GM18868 (cell line): ENCODE results near the gene CCL26.
"Not testable (repeated sequence)": the region's sequence is repeated elsewhere in the genome, so short reads cannot be mapped to it uniquely, and the experiment has no call there.

ENCODE experiments used
- ATAC-seq: cut with Tn5 transposase; IDR thresholded peaks from one replicate; pipeline ENCODE4 v1.9.1; 2021; ENCODE audit warnings: mild to moderate bottlenecking, moderate library complexity; ENCODE audit not compliant: unreplicated experiment

Gene CCL26

DNA sequence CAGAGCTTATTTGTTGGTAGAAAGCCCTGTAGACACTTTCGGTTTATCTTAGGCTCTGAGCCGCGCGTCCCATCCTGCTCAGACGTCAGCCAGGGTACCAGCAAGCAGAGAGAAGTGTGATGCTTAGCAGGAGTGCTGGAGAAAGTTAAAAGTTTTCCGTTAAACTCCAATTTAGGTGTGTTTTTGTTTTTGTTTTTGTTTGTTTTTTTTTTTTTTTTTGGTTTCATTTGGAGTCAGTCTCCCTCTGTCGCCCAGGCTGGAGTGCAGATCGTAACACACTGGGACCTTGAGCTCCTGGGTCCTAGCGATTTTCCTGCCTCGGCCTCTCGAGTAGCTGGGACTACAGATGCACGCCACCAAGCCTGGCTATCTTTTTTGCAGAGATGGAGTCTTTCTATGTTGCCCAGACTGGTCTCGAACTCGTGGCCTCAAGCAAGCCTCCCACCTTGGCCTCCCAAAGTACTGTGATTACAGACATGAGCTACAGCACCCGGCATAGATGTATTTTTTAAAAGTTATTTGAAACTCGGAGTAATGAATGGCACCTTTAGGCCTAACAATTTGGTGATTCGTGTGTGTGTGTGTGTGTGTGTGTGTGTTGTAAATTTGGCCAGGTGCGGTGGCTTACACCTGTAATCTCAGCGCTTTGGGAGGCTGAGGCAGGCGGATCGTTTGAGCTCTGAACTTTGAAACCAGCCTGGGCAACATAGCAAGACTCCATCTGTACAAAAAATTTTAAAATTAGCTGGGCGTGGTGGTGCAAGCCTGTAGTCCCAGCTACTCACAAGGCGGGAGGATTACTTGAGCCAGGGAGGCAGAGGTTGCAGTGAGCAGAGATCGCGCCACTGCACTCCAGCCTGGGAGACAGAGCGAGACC is 32.0 kb downstream of the CCL26 start:
- ATAC-seq: peak; percentile 29

DNA sequence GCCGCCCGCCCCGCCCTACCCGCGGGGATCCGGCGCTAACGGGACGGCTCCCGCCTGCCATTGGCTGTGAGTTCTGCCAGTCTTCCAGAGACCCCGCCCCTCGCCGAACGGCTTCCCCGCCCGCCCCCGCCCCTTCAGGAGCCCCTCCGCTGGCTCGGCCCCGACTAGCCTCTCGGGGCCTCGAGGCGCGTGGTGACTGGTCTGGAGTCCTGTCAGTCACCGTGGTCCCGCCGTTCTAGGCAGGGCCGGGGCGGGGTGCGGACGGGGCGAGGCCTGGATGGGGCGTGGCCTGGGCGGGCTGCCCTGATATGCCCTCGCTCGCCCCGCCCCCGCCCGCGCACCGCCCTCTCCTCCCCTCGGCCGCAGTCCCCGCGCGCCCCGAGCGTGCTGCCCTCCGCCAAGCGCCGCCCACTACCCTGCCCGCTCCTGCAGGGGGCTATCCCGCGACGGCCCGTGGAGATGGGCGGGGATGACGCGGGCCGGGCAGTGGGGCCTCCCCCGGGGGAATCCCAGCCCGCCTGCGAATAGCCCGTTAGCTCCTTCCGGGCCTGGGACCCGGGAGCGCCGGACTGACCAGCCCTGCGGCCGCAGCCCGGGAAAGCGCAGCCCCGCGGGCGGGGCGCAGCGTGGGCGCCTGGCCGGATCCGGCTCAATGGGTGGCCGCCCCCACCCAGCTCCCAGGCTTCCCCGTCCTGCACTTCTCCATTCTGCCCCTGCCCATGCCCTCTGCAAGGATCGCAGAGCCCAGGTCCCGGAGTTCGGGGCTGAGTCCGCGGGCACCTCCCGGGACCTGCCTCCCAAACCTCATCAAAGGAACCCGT is 32.8 kb downstream of the CCL26 start:
- ATAC-seq: peak; percentile 93

DNA sequence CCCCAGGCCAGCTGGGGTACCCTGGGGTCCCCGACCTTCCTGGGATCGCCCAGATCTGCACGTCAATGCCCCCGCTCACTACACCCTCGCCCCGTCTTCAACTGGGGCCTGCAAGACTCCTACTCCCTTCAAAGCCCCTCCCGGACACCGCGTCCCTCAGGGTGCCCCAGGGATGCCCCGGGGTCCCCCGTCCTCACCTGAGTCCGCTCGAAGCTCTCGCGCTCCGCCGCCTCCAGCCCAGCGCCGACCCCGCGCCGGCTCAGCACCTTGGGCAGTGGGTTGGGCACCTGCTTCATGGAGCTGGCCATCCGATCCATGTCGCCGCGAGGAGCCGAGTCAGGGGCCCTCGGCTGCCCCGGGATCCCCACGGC is 33.4 kb downstream of the CCL26 start, which contains the start of gene HIP1:
TSS of gene HIP1 (minus strand) at position 338 of the 371 bp plus-strand sequence. CDS start at position 317, 21 bp downstream.
- peak; percentile 9 for ATAC-seq

DNA sequence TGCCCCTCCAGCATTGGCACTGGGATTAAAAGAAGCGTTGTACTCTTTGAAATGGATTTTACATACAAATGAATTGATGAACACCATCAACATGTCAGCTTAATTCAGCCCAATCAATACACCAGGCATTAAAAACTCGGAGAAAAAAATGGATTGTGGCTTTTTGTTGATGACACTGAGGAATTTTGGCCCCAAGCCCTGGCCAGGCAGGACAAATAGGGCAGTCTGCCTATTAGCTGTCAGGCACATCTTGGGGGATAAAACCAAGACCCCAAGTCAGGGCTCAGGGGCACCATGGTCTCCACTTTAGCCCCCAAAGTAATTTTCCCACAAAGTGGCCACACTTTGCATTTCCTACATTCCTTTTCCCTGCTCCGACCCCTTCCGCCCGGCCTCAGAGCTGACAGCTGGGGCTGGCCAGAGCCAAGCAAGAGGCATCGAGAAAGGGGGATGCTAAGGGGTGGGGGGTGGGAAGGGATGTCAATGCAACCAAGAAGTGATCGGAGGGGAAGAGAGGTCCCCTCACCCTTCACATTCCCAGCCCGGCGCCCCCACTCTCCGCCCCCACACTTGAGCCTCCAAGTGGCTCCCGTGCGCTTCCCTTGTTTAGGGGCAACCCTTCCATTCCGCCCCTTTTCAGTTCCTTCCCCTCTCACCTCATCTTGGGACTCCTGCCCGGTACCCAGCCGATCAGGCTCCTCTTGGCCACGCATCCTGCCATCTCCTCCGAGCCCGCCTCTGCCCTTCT is 34.0 kb downstream of the CCL26 start:
- ATAC-seq: no peak

DNA sequence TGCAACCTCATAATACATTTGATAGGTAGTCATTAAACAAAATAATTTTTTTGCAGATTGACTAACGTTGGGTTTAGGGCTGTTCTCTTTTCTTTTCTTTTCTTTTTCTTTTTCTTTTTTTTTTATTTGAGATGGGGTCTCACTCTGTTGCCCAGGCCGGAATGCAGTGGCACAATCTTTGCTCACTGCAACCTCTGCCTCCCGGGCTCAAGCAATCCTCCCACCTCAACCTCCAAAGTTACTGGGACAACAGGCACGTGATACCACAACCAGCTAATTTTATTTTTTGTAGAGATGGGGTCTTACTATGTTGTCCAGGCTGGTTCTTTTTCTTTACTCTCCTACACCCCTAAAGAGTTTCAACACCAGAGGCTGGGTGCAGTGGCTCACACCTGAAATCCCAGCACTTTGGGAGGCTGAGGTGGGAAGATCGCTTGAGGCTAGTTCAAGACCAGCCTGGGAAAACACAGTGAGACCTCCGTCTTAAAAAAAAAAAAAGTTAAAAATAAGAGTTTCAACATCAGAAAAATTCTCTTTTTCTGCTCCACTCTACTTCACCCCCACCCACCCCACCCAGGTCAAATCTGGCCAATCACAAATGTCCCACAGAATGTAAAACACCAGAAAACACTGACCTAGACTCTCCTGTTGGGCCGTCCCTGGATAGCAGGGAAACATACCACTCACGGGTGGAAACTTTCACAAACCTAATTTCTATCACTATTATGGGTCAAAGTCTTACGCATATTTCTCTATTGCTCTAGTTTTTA is 36.2 kb downstream of the CCL26 start:
- no peak for ATAC-seq

DNA sequence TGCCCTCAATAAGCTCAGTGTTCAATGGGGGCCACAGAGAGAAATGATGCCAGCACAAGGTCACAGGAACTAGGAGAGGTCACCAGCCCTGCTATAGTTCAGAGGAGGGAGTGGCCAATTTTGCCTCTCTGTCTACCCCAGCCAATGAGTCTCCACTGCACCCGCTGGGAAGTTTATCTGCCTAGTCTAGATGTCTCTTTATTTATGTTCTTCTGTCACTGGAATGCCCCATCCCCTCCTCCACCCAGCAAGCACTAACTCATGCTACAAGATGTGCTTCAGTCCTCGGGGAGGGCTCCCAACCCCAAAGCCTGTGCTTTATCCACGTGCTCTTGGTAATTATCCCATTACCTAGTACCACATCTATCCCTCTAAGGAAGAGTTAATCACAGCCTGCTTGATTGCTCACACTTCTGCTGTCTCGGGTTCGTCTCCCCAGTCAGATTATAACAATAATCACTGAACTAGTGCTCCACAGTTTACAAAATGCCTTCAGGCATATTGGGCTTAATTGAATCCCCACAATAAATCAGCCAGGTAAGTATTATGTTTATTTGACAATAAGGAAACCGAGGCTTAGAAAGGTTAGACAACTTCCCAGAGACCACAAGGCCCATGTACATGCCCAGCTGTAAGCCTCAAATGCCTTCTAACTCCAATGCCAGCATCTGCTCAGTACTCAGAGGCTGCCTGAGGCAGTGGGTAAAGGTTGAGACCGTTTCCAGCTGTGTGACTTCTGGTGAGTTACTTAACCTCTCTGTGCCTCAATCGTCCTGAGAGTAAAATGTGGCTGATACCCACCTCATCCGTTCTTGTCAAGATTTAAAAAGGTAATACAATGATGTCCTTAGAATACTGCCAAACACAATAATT is 37.2 kb downstream of the CCL26 start:
- ATAC-seq: no peak

DNA sequence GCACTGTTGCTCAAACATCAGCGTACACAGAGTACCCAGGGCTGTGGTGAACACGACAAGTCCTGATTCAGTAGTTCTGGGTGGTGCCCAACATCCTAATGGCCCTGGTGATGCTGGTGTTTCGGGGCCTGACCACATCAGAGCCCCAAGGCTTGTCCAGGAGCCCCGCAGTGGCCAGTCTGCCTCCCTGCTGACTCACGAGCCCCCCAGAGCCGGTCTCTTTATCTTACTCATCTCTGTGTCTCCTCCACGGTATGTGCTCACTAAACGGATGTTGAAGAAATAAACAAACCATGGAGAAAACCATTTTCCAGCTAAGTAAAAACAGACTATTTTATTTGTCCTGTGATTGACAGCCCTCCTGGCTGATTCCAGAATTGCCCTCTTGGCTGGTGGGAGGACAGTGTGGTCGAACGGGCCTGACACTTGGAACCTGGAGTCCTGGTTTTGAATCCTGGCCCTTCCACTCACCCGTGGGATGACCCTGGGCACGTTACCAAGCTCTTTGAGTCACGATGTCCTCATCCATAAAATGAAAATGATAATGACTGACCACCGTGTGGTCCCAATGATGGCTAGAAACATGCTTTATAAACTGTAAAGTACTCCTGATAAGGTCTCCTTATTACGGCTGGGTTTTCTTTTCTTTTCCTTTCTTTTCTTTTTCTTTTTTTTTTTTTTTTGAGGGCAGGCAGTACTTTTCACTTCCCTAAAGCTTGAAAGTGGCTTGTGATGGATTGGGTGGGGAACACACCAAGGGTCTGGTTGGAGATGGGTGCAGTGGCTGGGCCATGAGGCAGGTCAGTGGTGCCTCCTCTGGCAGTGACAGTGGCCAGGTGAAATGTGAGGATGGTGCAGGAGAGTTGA is 39.0 kb downstream of the CCL26 start:
- ATAC-seq: no peak

DNA sequence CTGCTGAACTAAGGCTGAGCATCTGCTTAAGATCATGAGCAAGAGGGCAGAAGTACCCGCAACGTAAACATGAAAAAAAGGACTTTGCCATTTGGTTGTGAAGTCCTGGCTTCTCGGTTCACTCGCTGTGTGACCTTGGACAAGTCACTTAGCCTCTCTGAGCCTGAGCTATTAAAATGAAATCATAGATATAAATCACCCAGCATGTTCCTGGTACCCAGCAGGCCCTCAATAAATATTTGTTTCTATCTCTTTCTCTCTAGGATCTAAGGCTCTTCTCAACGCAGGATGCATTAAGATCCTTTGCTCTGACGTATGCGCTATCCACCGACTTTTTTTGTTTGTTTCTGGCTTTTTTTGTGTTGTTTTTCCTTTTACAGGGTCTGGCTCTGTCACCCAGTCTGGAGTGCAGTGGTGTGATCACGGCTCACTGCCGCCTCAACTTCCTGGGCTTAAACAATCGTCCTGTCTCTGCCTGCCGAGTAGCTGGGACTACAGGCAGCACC is 39.9 kb downstream of the CCL26 start:
- no peak for ATAC-seq

DNA sequence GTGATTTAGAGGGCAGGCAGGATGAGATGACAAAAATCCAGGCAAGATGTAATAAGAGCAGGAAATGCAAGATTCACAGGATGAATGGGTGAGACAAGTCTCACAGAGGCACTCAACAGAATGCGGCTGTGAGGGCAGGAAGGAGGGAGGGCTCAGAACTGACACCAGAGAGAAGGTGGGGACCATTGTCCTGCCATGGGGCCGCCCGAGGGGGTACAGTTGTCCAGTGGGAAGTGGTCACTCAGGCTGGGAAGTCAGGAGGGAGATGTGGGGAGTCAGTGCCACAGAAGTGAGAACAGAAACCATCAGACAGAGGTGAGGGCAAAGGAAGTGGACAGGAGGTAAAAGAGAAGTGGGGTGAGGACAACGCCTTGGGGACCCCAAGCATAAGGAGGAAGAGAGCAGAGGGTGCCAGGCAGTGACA is 42.1 kb downstream of the CCL26 start:
- ATAC-seq: no peak

DNA sequence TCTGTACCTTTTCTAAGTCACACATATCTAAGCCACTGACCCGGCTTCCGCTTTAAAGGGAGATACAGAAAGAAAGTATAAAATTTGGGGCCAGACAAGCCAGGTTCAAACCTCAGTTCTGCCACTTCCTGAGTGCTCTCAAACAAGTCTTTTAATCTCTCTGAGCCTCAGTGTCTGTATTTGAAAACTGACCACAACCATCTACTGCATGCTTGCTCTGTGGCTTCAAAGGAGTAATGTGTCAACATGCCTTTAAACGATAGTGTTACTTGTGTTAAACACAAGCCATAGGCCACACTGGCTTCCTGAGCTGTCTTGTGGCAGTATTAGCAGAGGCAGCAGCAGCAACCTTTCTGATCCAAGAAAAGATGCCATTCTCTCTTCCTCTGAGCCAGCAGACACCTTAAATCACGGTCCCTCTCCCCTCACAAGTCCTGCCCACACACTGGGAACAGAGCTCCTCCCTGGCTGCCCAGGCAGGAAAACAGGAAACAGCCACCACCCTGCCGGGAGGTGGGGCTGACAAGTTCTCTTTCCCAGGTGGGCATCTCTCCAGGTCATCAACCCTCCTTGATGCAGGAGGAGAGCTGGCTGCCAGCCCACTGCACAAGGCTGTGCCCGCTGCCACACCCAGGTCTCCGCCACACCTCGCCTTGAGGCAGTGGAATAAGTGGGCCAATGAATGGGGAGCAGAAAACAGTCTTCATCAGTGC is 44.0 kb downstream of the CCL26 start:
- no peak for ATAC-seq

DNA sequence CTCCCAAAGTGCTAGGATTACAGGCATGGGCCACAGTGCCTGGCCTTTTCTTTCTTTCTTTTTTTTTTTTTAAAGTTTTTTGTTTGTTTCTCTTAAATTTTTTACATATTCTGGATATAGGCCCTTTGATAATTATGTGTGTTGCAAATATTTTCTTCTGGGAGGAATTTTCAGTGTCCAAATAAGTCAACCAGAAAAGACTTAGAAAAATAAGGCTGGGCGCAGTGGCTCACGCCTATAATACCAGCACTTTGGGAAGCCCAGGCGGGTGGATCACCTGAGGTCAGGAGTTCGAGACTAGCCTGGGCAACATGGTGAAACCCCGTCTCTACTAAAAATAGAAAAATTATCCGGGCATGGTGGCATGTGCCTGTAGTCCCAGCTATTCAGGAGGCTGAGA is 44.7 kb downstream of the CCL26 start:
- not testable (repeated sequence) for ATAC-seq

DNA sequence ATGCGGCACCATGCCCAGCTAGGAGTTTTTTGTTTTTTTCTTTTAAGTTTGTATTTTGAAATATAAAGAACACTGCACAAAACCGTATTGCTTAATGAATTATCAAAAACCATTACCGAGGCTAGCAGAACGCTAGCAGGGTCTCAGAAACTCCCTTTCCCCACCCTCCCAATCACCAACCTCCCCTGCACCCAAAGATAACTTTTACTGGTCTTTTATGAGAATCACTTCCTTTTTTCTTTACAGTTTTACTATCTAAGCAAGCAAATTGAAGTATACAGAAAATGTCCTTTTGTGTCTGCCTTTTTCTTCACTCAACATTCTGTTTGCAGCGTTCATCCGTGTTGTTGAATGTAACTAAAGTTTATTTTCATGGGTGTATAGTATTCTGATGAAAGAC is 46.7 kb downstream of the CCL26 start:
- ATAC-seq: no peak

DNA sequence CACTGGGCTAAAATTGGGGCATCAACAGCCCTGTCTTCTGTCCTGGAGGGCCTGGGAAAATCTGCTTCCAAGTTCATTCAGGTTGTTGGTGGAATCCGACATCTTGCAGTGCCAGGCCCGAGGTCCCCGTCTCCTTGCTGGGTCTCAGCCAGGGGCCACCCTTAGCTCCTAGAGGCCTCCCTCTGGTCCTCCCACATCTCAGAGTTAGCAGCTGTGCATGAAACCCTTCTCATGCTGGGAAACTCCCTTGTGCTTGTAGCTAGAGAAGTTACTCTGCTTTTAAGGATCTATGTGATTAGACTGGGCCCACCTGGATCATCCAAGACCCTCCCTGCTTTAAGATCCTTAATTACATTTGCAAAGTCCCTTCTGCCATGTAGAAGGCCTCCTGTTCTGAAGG is 48.6 kb downstream of the CCL26 start:
- no peak for ATAC-seq

DNA sequence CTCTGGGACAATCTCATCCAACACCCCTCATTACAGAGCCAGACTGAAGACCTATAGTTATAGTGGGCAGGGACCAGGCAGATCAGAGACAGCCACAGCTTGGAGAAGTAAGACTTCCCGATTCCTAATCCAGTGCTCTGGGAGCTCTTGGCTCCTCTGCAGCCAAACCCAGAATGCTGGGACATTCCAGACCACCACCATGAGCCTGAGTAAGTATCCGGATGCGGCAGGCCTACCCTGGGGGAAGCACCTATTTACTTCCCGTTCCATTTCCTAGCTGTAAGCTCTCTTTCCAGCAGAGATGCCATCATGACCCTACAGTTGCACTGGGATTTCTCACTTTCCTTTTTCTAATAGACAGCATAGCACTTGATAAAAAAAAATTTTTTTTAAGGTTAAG is 49.6 kb downstream of the CCL26 start:
- no peak for ATAC-seq

DNA sequence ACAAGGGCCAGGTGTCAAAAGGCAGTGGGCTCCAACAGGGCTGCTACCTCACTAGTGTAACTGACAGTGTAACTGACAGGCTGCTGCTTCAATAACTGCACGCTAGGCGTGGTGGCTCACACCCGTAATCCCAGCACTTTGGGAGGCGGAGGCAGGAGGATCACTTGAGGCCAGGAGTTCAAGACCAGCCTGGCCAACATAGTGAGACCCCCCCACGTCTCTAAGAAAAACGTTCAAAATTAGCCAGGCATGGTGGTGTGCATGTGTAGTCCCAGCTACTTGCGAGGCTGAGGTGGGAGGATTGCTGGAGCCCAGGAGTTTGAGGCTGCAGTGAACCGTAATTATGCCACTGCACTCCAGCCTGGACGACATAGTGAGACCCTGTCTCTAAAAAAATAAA is 50.1 kb downstream of the CCL26 start:
- not testable (repeated sequence) for ATAC-seq

DNA sequence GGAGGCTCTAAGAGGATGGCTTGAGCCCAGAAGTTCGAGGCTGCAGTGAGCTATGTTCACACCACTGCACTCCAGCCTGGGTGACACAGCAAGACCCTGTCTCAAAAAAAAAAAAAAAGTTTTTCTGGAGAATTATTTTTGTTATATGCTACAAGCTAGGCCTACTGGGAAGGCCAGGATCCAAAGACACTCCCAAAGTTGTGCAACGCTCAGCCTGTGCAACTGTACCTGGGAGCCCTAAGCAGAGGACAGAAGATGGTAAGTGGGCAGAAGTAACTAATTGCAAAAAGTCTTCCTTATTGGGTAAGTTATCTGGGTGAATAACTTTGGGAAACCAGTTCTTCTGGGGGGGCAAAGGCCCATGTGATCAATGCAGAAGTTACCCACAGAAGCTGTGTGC is 50.6 kb downstream of the CCL26 start:
- no peak for ATAC-seq

DNA sequence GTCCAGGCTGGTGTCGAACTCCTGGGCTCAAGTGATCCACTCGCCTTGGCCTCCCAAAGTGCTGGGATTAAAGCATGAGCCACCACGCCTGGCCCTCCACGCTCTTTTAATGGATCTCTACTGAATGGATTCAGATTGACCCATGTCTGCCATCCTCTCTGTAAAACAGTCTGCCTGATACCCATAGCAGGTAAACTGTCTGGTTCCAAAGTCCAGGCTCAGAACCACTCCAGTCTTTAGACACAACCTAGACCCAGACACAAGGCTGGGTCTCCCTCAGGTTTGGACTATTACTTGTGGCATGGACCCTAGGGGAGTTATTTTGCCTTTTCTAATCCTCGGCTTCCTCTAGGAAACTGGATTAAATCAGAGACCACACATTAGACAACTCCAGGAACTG is 52.4 kb downstream of the CCL26 start:
- ATAC-seq: no peak
